Left renal cortex interstitium (tissue), 4 donors: ENCODE results near the gene PARD6A. TPM values are rescaled to one million over a fixed set of nuclear protein-coding genes. Genes with fewer than 3 reads are reported as not detected.

Source experiments
- DNase-seq, 4 donors: peaks; one replicate each; pipeline ENCODE4 v3.0.0-alpha.2; 2013; ENCODE audit warnings: low read depth in 4 of 4, low spot score in 2 of 4, missing footprints in 1 of 4
- polyA plus RNA-seq, 4 donors: library from polyadenylated mRNA; unstranded; fragments of 120-200 nt; gene quantifications; one replicate each; pipeline ENCODE4 v1.2.1, GENCODE V29; 2013; ENCODE audit not compliant: insufficient read length in 4 of 4

Gene PARD6A
- polyA plus RNA-seq, 4 donors = 1.9 to 4.8 (median 3.0) TPM

DNA sequence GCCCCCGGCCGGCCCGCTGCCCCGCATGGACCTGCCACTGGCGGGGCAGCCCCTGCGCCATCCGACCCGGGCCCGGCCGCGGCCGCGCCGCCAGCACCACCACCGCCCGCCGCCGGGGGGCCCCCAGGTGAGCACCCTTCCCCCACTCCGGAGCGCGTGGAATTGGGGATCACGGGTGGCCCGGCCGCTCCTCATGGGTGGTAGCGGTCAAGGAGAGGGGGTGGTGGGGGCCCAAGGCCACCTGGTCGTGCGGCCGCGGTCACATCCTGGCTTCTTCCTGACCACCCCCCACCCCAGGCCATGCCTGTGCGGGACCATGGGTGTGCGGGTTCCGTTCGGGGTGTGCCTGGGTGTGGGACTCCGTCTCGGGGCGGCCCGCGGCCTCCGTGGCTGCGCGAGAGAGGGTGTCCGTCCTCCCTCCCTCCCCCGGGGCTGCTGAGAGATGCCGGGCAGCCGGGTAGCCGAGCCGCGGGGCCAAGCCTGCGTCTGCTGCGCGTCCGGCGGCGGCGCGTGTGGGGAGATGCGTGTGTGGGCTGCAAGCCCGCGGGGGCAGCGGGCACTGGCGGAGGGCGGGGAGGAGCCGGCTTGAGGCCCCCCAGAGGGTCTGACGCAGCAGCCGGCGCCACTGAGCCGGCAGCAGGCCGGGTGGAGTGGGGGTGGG is 7.5 kb upstream of the PARD6A start:
- DNase-seq = no peak

DNA sequence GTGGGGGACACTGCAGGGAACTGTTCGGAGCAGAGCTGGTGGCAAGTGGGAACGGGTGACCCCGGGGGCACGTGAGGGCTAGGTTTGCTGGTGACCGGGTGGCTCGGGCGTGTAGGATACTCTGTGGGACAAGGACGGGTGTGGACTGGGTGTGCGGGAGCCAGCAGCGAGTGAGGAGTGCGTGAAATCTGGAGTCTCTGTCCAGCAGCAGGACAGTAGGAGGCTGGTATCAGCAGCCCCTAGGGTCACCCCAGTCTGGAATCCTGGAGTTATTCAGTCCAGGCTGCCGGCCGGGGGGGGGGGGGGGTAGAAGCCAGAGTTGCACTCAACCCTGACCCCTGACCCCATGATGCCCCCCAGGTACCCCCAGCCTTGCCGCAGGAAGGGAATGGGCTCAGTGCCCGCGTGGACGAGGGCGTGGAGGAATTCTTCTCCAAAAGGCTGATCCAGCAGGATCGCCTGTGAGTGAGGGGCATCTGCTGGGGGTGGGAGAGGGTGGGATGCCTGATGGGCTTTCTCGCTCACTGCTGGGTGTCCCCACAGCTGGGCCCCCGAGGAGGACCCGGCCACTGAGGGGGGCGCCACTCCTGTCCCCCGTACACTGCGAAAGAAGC is 6.9 kb upstream of the PARD6A start:
- no peak for DNase-seq

DNA sequence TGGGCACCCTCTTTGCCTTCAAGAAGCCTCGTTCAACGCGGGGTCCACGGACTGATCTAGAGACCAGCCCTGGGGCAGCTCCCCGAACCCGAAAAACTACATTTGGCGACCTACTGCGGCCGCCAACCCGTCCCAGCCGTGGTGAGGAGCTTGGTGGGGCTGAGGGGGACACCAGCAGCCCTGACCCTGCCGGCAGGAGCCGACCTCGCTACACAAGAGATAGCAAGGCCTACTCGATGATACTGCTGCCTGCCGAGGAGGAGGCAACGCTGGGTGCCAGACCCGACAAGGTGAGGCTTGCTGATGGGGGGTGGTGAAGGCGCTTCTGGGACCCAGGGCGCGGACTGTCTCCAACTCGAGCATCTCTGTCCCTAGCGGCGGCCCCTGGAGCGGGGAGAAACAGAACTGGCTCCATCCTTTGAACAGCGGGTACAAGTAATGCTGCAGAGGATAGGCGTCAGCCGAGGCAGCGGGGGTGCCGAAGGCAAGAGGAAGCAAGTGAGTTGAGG is 6.3 kb upstream of the PARD6A start:
- no peak for DNase-seq

DNA sequence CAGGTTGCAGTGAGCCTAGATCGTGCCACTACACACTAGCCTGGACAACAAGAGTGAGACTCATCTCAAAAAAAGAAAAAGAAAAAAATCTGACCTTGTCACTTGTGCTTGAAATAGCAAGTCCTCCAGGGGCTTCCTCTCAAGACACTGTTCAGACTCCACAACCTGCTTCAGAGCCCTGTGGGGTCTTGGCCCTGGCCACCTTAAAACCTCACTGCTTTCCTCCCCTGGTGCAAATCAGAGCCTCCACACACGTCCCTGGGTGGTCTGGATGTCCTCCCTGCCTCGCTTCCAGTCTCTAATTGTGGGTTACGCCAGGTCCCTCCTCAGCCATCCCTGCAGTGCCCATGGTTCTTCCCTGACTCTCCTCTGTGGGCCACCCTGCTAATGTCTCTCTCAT is 5.4 kb upstream of the PARD6A start:
- DNase-seq = no peak

DNA sequence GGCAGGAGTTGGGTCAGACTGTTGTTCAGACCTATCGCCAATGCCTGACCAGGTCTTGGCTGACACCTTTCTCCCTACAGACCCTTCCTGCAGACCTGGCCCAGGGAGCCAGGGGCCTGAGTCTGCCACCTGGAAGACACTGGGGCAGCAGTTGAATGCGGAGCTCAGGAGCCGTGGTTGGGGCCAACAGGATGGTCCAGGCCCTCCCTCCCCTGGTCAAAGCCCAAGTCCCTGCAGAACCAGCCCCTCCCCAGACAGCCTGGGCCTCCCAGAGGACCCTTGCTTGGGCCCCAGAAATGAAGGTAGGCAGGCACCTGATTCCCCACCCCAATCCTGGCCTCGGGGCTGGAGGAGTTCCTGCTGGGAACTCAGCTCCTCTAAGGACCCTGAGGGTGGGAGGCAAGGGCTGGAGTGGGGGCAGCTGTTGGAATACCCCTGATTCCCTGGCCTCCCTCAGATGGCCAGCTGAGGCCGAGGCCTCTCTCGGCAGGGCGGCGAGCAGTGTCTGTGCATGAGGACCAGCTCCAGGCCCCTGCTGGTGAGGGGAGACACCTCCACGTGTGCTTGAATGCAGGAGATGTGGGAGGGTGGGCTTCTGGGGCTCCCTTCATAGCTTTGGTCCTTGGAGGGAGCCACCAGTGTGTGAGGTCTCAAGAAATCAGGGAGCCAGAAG is 4.3 kb upstream of the PARD6A start:
- DNase-seq = no peak

DNA sequence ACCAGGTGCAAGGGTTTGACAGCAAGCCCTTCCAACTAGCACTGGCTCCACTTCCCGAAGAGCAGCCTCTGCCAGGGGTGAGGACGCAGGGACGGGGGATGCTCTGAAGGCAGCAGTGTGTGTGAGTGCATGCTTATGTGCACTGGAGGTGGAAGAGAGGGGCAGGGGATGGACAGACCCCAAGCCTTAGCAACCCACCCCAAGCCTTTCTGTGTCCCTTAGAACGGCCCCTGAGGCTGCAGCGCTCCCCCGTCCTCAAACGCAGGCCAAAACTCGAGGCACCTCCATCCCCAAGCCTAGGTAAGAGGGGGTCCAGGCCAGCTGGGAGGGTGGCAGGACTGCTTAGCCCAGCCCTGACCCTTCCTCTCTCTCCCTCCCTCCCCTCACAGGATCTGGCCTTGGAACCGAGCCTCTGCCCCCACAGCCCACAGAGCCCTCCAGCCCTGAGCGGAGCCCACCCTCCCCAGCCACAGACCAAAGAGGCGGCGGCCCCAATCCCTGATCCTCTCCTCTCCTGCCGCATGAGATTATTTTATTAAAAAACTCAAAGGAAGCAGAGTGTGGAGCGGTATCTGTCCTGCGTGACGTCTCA is 3.6 kb upstream of the PARD6A start:
- DNase-seq = no peak

DNA sequence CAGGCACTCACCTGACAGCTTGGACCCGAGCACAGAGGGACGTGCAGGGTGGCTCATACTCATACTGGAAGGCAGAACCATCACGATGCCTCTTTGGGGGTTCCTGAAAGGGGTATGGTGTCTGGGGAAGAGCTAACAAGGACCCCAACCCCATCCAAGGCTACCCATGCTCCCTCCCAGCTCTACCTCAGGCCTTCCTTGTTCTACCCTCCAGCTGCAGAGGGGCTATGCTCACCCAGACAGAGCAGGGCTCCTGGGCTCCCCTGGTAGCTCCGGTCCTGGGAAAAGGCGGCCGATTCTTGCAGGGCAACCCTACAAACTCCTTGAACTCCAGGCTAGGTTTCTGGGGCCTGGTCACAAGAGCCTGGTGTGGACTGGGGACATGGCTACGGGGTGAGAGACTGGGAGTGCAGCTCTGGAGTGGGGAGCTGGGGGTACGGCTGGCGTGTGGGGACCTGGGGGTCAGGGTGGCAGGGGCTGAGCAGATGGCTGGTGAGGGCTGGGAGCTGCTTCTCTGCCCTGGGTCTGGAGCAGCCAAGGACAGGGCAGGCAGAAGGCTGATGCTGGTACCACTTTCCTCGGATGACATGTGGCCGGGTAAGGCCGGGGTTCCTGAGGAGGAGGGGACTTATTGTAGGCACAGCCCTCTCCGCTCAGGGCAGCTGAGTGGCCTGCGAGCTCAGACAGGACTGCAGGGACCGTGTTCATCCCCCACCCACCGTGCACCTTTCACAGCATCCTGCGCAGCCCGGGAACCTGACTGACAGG is 2.8 kb upstream of the PARD6A start:
- DNase-seq = no peak

DNA sequence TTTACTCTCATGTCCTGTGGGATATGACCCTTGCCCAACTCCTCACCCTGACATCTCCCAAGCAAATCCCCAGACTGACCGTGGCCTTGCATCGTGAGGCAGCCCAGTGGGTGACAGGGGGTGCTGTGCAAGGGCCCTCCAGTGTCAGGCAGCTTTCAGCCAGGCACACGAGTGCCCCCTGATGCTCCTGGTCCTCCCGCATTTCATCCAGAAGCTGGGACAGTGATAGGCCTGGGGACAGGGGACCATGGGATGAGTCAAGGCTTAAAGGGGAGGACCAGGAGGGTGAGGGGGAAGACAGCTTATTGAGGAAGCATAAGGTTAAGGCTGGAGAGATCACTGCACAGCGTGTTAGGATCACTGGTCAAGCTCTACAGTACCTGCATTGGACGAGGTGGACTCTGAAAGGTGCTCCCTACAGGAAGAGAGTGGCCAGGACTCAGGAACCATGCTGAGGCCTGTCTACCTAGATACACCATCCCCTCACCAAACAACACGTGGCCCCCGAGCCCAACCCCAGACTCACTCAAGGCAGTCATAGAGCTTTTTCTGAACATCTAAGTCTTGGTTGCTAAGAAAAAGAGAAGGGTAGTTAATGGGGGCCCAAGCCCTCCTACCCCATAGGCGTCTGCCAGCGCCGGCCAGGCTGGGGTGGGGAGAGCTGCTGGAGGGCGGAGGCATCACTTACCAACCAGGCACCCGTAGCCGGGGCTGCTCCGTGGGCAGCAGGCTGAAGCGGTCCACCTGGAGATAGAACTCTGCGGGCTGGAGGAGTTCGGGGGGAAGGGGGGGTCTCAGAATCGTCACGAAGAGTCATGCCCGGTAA is 1.7 kb upstream of the PARD6A start:
- no peak for DNase-seq

DNA sequence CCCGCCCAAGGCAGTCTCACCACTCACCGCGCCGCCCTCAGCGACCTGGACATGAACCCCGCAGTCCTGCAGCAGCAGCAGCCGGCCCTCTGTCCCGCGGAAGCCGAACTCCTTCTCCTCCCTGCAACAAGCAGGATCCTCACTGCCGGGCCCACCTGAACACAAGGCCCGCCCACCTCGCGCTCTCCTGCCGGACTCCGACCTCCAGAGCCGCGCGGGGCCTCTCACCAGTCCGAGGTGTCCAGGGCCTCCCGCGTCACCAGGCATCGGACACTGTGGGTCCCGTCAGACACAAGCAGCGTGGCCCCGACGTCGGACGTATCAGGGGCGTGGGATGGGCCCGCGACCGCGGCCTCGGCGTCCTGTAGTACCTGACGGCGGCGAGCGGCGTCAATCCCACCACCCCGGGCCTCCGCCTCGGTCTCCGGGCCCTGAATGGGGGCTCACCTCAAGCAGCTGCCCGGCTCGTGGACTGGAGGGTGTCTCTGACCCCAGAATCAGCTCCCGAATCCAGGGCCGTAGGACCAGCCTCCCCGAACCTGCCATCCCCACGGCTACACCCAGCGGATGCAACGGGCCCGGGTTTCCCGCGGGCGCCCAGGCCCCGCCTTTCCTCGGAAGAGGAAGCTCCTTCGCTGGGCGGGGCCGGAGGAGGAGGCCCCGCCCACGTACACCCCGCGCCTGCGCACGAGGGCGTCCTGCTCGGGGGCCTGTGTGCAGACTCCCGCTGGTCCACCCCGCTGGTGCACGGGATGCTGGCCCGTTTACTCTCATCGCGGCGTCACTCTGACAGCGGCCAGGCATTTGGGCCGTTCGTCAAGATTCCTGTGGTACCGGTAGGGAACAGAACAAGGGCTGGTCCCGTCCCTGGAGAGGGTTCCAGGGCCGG is 841 bp upstream of the PARD6A start, which contains the start of gene ACD:
Gene ACD, minus strand, starts transcription at position 586 of the 889 bp plus-strand sequence. Its CDS starts 40 bp downstream, at position 546.
- peak; percentile 84 to 90 (median 88) for DNase-seq

DNA sequence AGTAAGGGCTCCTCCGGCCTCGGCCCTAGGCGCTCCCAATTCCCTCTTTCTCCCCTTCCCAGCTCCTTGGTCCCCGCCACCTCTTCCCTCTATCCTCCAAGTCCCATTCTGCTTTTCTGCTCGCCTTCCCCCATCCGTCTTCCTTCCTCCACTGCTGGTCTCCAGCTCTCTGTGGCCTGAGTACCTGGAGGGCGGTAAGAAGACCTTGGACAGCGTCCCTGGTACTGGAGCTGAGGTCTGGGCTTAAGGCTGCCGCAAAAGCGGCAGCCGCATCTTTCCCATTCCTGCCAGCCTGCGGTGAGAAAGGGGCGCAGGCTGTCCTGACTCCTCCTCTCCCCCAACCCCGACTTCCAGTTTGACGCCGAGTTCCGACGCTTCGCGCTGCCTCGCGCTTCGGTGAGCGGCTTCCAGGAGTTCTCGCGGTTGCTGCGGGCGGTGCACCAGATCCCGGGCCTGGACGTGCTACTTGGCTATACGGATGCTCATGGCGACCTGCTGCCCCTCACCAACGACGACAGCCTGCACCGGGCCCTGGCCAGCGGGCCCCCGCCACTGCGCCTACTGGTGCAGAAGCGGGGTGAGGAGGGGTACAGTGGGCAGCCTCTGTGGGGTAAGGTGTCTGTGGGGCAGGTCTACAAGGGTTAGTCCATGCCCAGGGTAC is 471 bp downstream of the PARD6A start:
- DNase-seq = peak in 1 of 4 donors; percentile 48

DNA sequence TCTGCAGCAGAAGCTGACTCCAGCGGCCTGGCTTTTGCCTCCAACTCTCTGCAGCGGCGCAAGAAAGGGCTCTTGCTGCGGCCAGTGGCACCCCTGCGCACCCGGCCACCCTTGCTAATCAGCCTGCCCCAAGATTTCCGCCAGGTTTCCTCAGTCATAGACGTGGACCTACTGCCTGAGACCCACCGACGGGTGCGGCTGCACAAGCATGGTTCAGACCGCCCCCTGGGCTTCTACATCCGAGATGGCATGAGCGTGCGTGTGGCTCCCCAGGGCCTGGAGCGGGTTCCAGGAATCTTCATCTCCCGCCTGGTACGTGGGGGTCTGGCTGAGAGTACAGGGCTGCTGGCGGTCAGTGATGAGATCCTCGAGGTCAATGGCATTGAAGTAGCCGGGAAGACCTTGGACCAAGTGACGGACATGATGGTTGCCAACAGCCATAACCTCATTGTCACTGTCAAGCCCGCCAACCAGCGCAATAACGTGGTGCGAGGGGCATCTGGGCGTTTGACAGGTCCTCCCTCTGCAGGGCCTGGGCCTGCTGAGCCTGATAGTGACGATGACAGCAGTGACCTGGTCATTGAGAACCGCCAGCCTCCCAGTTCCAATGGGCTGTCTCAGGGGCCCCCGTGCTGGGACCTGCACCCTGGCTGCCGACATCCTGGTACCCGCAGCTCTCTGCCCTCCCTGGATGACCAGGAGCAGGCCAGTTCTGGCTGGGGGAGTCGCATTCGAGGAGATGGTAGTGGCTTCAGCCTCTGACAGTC is 1.3 kb downstream of the PARD6A start:
- DNase-seq = no peak

DNA sequence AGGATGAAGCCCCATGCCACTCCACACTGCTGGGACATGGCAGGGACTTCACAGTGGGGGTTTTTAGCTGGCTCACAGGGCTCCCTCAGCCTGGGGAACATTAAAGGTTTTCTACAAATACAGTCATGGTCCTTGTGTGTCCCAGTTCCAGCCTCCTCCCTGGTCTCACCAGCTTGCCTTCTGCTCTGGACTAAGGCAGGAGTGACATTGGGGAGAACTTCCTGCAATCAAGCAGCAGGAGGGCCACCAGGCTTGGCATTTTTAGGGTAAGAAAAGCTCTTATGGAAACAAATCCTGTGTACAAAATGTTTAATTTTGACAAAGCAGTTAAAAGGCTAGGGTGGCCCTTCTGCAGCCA is 1.9 kb downstream of the PARD6A start:
- DNase-seq = no peak

DNA sequence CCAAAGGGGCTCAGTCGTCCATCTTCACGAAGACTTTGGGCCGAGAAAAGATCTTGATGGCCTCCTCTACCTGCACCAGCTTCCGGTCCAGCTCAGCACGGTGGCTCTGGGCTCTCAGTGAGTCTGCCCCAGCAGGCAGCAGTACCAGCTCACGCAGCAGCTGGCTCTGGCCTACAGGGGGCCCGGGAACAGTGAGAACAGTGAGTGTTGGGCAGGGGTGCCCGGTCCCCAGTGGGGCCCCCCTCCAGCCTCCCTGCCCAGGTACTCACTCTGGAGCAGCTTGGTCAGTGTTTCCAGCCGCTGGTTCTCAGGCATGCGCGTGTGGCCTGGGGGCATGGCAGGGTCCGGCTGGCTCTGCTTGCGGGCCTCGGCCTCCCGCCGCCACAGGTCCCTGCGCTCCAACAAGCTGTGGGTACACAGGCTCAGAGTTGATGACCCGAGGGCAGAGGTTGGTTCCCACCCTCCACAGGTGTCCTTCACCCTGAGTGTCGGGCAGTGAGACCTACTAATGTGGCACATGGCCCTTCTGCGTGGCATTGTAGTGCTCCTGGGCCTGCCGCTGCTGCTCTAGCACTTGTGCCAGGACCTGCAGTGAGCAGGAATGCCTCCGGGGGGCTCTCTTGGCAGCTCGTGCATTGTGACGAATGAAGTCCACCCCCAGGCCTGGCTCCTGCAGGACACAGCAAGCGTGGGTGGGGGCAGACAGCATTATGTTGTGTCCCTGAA is 2.6 kb downstream of the PARD6A start:
- no peak for DNase-seq

DNA sequence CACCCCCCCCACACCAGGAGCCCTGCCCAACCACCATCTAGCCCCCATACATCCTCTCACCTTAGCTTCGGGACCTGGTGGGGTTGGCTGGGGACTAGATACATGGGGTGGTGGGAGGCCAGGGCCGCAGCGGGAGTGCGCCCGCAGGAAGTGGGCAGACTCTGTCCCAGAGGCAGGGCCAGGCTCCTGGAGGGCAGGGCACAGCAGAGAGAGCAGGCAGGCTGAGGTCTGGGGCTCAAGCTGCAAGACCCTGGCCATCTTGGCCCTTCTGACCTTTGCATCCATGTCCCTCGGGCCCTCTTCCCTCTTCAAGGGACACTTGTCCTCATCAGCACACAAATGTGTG is 3.1 kb downstream of the PARD6A start:
- no peak for DNase-seq

DNA sequence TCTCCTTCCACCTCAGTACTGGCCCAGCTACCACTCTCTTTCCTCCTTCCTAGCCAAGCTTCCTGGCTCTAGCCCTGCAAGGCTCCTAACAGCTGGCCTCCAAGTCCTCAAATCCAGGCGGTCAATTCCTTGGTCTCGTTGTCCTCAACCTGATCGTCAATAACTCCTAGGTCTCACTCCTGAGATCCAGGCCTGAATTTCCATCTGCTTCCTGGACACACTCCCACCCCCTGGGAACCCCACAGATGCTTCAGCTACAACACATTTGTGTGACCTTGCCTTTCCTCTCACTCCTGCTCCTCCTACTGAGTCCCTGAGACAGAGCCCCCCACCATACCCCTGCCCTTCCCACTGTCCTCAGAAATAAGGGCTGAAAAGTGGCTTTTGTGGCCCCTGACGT is 3.5 kb downstream of the PARD6A start:
- DNase-seq = no peak

DNA sequence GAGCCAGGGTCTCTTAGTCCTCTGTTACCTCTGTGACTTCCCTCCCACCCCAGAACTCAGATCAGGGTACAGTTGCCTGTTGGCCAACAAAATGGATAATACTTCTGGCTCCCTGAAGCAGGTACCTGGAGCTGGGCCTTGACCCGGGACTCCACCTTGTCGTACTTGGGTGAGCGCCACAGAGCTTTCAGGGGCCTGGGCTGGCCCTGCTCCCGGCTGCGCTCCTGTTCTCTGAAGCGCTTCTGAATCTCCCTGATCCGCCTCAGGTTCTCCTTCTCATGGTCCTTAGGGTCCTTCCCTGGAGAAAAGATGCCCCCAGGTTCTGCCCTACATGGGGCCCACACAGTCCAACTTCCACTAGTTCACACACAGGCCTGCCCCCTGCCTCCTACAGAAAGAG is 4.1 kb downstream of the PARD6A start:
- DNase-seq = no peak

DNA sequence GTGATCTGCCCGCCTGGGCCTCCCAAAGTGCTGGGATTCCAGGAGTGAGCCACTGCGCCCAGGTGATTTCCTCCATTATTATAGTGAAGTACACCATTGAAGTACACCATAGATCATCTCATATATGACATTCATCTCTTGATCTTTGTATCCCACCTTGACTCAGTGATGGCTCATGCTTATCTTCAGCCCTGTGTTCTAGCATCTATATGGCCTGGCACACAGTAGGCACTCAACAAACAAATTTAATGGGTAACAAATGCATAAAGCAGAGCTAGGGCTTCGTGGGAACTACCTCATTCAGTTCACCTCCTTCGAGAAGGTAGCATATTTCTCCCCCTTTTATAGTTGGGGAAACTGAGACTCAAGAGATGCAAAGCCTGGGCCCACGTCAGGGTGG is 4.8 kb downstream of the PARD6A start:
- no peak for DNase-seq
